HL-60 (cell line): ENCODE measurements around the gene XYLT1.

Experiments
- DNase-seq, 2 experiments: peaks; one replicate each; pipeline ENCODE4 v3.0.0-alpha.2; 2010 to 2020; ENCODE audit warnings: low read depth in 1 of 2, low spot score in 1 of 2
- H3K27ac ChIP-seq: fragments of 250-450 bp; sonication (Bioruptor Pico); replicated peaks from 2 replicates; pipeline ENCODE4 v1.5.1; 2020; ENCODE audit warnings: mild to moderate bottlenecking, moderate library complexity
- H3K27me3 ChIP-seq: fragments of 250-450 bp; sonication (Bioruptor Pico); 2 replicates; pipeline ENCODE4 v1.5.1; 2021; ENCODE audit warnings: mild to moderate bottlenecking, moderate library complexity; ENCODE audit not compliant: insufficient read depth, poor library complexity, severe bottlenecking
- H3K4me3 ChIP-seq: replicated peaks from 2 replicates; pipeline ENCODE4 v1.5.1; 2011; ENCODE audit warnings: mild to moderate bottlenecking, control low read depth, low read length; ENCODE audit not compliant: insufficient read depth
- GABPA ChIP-seq: IDR thresholded peaks from 2 replicates; pipeline ENCODE4 v1.6.1; 2012; ENCODE audit warnings: low read depth
- POLR2AphosphoS5 ChIP-seq: IDR thresholded peaks from 2 replicates; pipeline ENCODE4 v1.6.1; 2012; ENCODE audit warnings: low read depth
- SPI1 ChIP-seq: IDR thresholded peaks from 2 replicates; pipeline ENCODE4 v1.6.1; 2012; ENCODE audit warnings: low read depth, mild to moderate bottlenecking, borderline replicate concordance
- TF ChIP-seq, protein P1 (sequence below): IDR thresholded peaks from one replicate; pipeline ENCODE4 v1.5.1; 2011; ENCODE audit warnings: low read length, control low read depth, inconsistent platforms; ENCODE audit not compliant: insufficient read depth
- TF ChIP-seq, protein P2 (sequence below): IDR thresholded peaks from 2 replicates; pipeline ENCODE4 v1.6.1; 2012; ENCODE audit warnings: low read depth; ENCODE audit not compliant: insufficient replicate concordance

XYLT1 gene

DNA sequence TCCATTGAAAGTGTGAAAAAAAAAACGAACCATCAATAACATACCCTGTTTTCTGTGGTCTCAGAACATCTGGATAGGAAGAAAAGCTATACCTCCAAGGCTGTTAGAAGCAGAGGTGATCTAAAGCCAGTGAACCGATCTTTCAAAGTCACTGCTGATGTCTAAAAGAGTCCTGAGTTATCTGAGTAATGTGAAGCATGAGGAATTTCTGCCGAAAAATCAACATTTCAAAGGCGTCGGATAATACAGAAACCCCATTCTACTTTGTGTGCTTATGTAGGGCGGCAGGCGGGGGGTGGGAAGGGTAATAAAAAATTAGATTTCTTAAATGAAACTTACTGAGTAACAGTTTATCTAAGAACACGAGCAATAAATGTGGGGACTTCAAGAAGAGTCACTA, 3.9 kb downstream of the XYLT1 start:
- H3K27ac ChIP-seq: no peak overlapping the region
- no peaks in the 10 kb centered on the region for H3K27me3 ChIP-seq
- TF ChIP-seq POLR2AphosphoS5 (no peak), SPI1 (no peak), GABPA (no peak)
- TF ChIP-seq, protein P1, sequence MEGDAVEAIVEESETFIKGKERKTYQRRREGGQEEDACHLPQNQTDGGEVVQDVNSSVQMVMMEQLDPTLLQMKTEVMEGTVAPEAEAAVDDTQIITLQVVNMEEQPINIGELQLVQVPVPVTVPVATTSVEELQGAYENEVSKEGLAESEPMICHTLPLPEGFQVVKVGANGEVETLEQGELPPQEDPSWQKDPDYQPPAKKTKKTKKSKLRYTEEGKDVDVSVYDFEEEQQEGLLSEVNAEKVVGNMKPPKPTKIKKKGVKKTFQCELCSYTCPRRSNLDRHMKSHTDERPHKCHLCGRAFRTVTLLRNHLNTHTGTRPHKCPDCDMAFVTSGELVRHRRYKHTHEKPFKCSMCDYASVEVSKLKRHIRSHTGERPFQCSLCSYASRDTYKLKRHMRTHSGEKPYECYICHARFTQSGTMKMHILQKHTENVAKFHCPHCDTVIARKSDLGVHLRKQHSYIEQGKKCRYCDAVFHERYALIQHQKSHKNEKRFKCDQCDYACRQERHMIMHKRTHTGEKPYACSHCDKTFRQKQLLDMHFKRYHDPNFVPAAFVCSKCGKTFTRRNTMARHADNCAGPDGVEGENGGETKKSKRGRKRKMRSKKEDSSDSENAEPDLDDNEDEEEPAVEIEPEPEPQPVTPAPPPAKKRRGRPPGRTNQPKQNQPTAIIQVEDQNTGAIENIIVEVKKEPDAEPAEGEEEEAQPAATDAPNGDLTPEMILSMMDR: no peak
- TF ChIP-seq, protein P2, sequence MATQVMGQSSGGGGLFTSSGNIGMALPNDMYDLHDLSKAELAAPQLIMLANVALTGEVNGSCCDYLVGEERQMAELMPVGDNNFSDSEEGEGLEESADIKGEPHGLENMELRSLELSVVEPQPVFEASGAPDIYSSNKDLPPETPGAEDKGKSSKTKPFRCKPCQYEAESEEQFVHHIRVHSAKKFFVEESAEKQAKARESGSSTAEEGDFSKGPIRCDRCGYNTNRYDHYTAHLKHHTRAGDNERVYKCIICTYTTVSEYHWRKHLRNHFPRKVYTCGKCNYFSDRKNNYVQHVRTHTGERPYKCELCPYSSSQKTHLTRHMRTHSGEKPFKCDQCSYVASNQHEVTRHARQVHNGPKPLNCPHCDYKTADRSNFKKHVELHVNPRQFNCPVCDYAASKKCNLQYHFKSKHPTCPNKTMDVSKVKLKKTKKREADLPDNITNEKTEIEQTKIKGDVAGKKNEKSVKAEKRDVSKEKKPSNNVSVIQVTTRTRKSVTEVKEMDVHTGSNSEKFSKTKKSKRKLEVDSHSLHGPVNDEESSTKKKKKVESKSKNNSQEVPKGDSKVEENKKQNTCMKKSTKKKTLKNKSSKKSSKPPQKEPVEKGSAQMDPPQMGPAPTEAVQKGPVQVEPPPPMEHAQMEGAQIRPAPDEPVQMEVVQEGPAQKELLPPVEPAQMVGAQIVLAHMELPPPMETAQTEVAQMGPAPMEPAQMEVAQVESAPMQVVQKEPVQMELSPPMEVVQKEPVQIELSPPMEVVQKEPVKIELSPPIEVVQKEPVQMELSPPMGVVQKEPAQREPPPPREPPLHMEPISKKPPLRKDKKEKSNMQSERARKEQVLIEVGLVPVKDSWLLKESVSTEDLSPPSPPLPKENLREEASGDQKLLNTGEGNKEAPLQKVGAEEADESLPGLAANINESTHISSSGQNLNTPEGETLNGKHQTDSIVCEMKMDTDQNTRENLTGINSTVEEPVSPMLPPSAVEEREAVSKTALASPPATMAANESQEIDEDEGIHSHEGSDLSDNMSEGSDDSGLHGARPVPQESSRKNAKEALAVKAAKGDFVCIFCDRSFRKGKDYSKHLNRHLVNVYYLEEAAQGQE: no peak
- no peak overlapping the region for H3K4me3 ChIP-seq
- DNase-seq: no peak

DNA sequence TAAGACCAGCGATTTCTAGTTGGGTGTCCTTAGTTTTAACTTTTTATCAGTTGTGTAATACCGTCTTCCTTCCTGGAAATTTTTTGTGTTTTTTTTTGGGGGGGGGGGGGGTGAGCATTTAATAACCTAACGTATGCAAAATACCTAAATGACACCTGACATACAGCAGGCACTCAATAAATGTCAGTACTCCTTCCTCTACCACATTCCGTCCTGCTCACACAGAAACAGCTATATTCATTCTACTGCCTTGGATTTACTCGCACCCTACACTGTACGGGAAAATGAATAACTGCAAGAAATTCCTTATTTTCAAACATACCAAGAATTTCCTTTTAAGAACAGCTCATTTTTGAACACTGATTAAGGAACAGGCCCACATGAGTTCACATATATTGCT, 5.3 kb downstream of the XYLT1 start:
- peak overlapping the region; percentile 9; the same call in 1 of the 2 replicates for H3K27ac ChIP-seq
- TF ChIP-seq, protein P1: no peak
- TF ChIP-seq POLR2AphosphoS5: no peak
- no peak for TF ChIP-seq GABPA
- TF ChIP-seq SPI1: no peak
- TF ChIP-seq, protein P2: no peak
- no peaks in the 10 kb centered on the region for H3K27me3 ChIP-seq
- no peak overlapping the region for H3K4me3 ChIP-seq
- no peak for DNase-seq

DNA sequence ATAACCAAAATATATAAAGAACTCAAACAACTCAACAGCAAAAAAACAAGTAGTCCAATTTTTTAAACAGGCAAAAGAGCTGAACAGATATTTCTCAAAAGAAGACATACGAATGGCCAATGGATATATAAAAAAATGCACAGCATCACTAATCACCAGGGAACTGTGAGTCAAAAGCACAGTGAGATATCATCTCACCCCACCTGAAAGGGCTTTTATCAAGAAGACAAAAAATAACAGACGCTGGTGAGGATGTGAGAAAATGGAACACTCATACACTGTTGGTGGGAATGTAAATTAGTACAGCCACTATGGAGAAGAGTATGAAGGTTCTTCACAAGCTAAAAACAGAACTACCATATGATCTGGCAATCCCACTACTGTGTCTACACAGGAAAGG, 7.4 kb downstream of the XYLT1 start:
- Histone ChIP-seq H3K4me3 (no peak overlapping the region), H3K27me3 (no peaks in the 10 kb centered on the region), H3K27ac (peak overlapping the region; percentile 85)
- no peak for DNase-seq
- TF ChIP-seq SPI1 (no peak), POLR2AphosphoS5 (no peak), GABPA (no peak)
- TF ChIP-seq, protein P1: no peak
- TF ChIP-seq, protein P2: no peak
